ENCODE measurements around the gene ARMC7.
"Not testable (repeated sequence)": the region's sequence is repeated elsewhere in the genome, so short reads cannot be mapped to it uniquely, and the experiment has no call there.

Gene ARMC7

DNA sequence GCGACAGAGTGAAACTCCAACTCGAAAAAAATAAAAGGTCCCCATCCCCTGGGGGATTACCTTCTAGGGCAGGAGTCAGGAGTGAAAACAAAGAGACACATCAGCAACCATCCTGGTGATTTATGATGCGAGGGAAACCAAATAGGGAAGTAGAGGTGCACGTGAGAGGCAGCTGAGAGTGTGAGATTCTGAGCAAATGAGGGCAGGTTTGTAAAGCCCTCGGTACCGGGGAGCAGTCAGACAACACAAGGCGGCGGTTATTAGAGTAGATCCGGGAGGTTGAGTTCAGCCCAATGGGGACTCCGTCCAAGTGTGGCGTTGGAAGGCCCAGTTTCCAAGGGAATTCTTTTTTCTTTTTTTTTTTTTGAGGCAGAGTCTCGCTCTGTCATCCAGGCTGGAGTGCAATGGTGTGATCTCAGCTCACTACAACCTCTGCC is 7.4 kb upstream of the ARMC7 start:
- DNase-seq, result no peak

DNA sequence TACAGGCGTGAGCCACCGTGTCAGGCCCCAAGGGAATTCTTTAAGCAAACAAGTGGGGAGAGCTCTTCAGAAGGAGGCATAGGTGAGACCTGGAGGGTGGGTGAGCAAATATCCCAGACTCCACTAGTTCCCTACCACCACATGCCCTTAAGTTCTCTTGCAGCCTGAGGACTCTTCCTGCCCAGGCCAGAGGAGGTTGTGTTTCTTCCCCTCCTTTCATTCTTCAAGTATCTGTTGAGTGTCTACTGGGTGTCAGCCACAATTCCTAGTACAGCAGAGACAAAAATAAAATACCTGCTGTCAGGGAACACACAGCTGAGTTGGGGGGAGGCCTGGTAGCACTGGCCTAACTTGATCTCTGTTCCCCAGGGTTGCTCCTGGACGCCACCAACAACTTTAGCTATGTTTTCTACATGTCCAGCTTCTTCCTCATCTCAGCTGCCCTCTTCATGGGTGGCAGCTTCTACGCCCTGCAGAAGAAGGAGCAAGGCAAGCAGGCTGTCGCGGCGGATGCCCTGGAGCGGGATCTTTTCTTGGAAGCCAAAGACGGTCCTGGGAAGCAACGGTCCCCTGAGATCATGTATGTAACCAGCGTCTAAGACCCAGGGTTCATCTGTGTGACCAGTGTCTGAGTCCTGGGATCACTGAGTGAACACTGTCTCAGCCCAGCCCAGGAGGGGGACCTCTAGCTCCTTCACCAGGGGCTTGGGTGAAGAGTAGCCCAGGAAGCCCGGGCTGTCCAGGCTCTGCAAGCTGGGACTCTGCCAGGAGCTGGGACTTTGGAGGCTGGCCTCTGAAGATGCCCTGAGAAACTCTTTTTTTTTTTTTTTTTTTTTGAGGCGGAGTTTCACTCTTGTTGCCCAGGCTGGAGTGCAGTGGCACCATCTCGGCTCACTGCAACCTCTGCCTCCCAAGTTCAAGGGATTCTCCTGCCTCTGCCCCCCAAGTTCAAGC is 5.9 kb upstream of the ARMC7 start:
- DNase-seq, result no peak

- DNase-seq, result peak; percentile 32
Measured at GRCh38 chr17:75105126-75106080, 4.4 kb upstream of the ARMC7 start.

GRCh38 chr17:75108193-75108592 is 1.6 kb upstream of the ARMC7 start:
- no peak for DNase-seq

- DNase-seq, result no peak
Measured at GRCh38 chr17:75109046-75109406, 743 bp upstream of the ARMC7 start.

DNA sequence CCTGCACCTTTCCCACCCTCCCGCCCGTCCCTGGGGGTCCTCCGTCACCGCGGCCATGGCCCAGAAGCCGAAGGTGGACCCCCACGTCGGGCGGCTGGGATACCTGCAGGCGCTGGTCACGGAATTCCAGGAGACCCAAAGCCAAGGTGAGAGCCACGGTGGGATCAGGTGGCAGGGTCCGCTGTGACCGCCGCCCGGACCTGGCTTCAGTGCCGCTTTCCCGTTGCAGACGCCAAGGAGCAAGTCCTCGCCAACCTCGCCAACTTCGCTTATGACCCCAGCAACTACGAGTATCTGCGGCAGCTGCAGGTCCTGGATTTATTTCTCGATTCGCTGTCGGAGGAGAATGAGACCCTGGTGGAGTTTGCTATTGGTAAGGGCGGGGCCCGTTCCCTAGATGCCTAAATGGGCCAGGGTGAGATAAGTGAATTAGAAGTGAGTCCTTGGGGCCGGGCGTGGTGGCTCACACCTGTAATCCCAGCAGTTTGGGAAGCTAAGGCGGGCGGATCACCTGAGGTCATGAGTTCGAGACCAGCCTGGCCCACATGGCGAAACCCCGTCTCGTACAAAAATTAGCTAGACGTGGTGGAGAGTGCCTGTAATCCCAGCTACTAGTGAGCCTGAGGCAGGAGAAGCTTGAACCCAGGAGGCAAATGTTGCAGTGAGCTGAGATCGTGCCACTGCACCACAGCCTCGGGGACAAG is 617 bp downstream of the ARMC7 start:
- DNase-seq, result no peak

DNA sequence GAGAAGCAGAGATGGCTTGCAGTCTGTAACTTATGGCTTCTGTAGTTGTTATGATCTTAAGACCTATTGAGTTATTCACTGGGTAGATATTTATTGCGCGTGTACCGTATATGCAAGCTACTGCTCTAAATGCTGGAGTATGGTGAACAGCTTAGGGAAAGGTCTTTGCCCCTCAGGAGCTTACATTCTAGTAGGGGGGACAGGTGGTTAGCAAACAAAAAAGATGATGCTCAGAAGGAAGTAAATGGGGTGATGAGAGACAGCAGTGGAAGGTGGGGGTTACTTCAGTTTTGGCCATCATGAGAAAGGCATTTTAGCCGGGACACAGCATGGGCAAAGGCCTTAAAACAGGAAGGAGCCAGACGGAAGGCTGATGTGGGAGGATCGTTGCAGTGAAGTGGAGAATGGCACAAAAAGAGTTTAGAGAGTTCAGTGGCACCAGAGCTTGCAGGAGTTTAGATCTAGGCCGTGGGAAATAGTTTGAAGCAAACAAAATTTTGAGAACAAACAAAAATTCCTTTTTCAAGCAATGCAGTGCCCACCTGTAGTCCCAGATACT is 2.1 kb downstream of the ARMC7 start:
- no peak for DNase-seq

GRCh38 chr17:75113798-75114551 is 4.2 kb downstream of the ARMC7 start:
- peak; percentile 72 for DNase-seq

GRCh38 chr17:75114552-75115314 is 5.0 kb downstream of the ARMC7 start:
- DNase-seq, result no peak

GRCh38 chr17:75115555-75115954 is 5.8 kb downstream of the ARMC7 start:
- no peak for DNase-seq

GRCh38 chr17:75116737-75117136 is 7.0 kb downstream of the ARMC7 start:
- DNase-seq, result no peak

DNA sequence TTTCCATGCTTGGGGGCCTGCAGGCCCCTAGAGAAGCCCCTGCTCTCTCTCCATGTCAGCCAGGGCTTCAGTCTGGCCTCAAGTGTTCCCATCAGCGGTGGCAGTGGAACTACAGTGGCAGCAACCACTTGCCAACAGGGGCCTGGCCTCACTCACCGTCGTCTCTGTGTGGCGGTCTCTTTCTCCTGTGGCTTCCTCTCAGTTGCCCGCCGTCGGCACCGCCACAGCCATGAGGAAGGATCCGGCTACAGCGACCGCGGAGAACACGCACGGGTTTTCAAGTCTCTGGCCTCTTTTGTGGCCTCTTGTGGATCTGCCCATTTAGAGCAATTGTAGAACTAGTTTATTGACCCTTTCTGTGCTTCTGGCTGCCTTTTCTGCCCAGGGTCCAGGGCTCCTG is 8.5 kb downstream of the ARMC7 start:
- DNase-seq, result no peak

GRCh38 chr17:75124041-75124818 is 14.5 kb downstream of the ARMC7 start:
- no peak for DNase-seq

DNA sequence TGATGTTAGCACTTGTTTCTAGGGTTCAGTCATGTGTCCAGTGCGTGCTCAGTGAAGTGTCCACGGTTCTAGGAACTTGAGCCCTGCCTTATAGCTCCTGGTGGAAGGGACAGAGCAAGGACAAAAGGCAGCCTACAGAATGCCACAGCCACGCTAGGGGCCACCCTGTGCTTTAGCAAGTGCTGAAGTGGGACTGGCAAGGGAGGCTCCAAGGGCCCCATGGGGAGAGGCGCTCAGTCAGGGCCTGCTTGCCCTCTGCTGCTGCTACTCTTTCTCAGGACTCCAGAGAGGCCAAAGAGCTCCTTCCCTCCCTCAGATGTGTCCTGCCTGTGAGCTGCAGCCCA is 15.0 kb downstream of the ARMC7 start:
- DNase-seq, result no peak

DNA sequence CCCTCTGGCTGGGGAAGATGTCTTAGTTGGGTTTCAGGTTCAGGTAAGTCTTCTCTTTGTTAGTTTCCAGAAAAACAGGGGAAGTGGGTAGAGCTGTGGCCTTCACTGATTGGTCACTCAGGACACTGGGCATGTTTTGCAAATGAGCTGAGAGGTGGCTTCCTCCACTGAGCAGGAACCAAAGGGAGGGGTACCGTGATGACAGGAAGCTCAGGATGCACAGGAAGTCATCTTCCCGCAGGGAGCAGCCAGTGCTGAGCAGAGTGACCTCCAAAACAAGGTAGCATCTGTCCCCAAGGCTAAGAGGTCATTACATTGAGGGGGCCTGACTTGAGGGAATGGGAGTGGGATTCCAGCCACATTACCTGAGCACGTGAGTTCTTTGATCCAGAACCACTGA is 16.2 kb downstream of the ARMC7 start:
- DNase-seq, result no peak

DNA sequence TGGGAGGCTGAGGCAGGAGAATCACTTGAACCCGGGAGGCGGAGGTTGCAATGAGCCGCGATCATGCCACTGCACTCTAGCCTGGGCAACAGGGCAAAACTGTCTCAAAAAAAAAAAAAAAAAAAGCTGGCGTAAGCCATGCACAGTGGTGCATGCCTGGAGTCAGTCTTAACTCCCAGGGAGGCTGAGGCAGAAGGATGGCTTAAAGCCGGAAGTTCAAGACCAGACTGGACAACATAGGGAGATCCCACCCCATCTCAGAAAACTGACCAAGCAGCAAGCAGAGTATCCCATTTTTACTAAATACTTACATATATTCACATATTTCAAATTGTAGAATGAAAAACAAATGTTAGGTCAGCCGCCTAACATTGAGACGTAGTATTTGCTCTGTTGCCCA is 17.2 kb downstream of the ARMC7 start:
- DNase-seq, result no peak

DNA sequence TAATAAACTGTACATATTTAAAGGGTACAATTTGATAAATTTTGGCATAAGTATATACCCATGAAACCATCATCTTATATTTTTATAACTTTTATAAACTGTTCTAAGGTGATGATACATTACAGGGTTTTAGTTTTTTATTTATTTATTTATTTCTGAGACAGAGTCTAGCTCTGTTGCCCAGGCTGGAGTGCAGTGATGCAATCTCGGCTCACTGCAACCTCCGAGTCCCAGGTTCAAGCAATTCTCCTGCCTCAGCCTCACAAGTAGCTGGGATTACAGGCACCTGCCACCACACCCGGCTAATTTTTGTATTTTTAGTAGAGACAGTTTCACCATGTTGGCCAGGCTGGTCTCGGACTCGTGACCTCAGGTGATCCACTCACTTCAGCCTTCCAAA is 18.2 kb downstream of the ARMC7 start:
- not testable (repeated sequence) for DNase-seq

DNA sequence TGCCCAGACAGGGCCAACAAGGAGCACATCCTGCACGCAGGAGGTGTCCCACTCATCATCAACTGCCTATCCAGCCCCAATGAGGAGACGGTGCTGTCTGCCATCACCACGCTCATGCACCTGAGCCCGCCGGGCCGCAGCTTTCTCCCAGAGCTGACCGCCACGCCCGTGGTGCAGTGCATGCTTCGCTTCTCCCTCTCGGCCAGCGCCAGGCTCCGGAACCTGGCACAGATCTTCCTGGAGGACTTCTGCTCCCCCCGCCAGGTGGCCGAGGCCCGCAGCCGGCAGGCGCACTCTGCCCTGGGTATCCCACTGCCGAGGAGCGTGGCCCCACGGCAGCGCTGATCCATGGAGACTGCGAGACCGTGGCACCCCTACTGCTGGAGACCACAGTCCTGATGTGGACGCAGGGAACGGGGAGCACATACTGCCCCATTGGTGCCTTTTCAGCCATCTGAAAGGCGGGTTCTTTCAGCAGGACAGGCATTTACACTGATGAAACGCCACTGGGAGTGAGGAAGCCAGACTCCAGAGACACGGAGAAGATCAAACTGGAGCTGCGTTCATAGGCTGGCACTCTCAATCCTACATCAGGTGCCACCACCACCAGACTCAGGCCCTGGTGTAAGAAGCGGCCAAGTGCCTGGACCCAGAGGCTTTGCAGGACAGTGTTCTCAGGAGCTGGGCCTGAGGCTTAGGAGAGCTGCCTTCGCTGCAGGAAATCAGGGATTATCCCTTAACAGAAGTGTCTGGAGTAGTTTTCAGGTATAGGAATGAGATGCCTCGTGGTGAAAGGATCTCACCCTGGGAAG is 19.1 kb downstream of the ARMC7 start:
- DNase-seq, result no peak

DNA sequence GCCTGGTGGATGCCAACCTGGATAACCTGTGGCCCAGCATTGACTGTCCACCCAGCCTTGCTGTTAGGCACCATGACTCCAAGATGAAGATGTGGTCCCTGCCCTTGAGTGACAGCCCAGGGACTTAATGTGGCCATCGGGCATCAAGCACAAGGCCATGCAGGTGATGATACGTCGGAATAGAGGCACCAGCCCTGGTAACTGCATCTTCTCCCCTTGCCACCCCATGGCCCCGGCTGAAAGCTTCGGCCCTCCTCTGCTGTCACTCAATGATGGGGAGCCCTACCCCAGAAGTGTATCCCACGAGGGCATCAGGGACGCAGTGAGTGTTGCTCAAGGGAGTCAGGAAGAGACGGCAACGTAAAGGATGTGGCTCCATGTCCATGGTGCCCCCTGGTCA is 19.8 kb downstream of the ARMC7 start:
- DNase-seq, result no peak

Data from NCI-H446 treated with DMSO at 0.1 percent for 48 hours (cell line).